ENCODE data around the gene RPS26.
A peak's percentile ranks its signal among the peaks of the same experiment; 100 is the strongest.
"Not testable (repeated sequence)": the region's sequence is repeated elsewhere in the genome, so short reads cannot be mapped to it uniquely, and the experiment has no call there.

Gene RPS26

GRCh38 chr12:56042843-56043242 lies 1.1 kb downstream of the RPS26 start:
- peak overlapping the region; percentile 100 for H3K4me3 ChIP-seq (ENCODE audit: low read length)
- H3K27me3 ChIP-seq (replicated peaks; ENCODE audit: insufficient read depth, low read length) = no peaks in the 10 kb centered on the region
- DNase-seq = no peak
- H3K4me1 ChIP-seq (ENCODE audit: low read length) = peaks cover 3% of the 10 kb centered on the region; the same call in 1 of the 2 replicates
- H4K20me1 ChIP-seq (ENCODE audit: insufficient read depth, low read length) = no peaks in the 10 kb centered on the region
- peaks cover 37% of the 10 kb centered on the region for H3F3A ChIP-seq (ENCODE audit: insufficient read depth, low read length)
- H3K9ac ChIP-seq (ENCODE audit: low read length) = peak overlapping the region; percentile 97
- peaks cover 20% of the 10 kb centered on the region for H3K79me2 ChIP-seq (ENCODE audit: low read length)
- no peaks in the 10 kb centered on the region for H3K9me3 ChIP-seq (replicated peaks; ENCODE audit: insufficient read depth, low read length)
- H3K4me2 ChIP-seq (ENCODE audit: low read depth, low read length) = peak overlapping the region; percentile 90
- TF ChIP-seq EZH2 (optimal IDR thresholded peaks at IDR 0.05; ENCODE audit: low read depth, low read length) (no peak), CTCF (IDR thresholded peaks at IDR 0.05; ENCODE audit: low read length) (no peak), EZH2phosphoT487 (IDR thresholded peaks at IDR 0.05; ENCODE audit: low read length) (no peak)
- H2AFZ ChIP-seq (ENCODE audit: low read length) = no peak overlapping the region
- H3K36me3 ChIP-seq (replicated peaks; ENCODE audit: insufficient read depth, low read length) = peaks cover 4% of the 10 kb centered on the region; the same call in 1 of the 2 replicates
- H3K27ac ChIP-seq (ENCODE audit: low read length) = no peak overlapping the region
- H3K9me2 ChIP-seq (replicated peaks; ENCODE audit: insufficient read depth, low read length) = no peaks in the 10 kb centered on the region

- Histone ChIP-seq H3K4me3 (ENCODE audit: low read length) (no peak overlapping the region), H3K4me2 (ENCODE audit: low read depth, low read length) (no peak overlapping the region), H3K9me3 (replicated peaks; ENCODE audit: insufficient read depth, low read length) (no peaks in the 10 kb centered on the region), H3K27ac (ENCODE audit: low read length) (no peak overlapping the region; the same call in 1 of the 2 replicates), H3K79me2 (ENCODE audit: low read length) (peaks cover 20% of the 10 kb centered on the region), H3K9me2 (replicated peaks; ENCODE audit: insufficient read depth, low read length) (no peaks in the 10 kb centered on the region), H3F3A (ENCODE audit: insufficient read depth, low read length) (peaks cover 36% of the 10 kb centered on the region), H3K27me3 (replicated peaks; ENCODE audit: insufficient read depth, low read length) (no peaks in the 10 kb centered on the region), H2AFZ (ENCODE audit: low read length) (no peak overlapping the region), H4K20me1 (ENCODE audit: insufficient read depth, low read length) (no peaks in the 10 kb centered on the region), H3K36me3 (replicated peaks; ENCODE audit: insufficient read depth, low read length) (peaks cover 4% of the 10 kb centered on the region; the same call in 1 of the 2 replicates), H3K9ac (ENCODE audit: low read length) (no peak overlapping the region), H3K4me1 (ENCODE audit: low read length) (peaks cover 3% of the 10 kb centered on the region; the same call in 1 of the 2 replicates)
- TF ChIP-seq EZH2phosphoT487 (IDR thresholded peaks at IDR 0.05; ENCODE audit: low read length) (no peak), CTCF (IDR thresholded peaks at IDR 0.05; ENCODE audit: low read length) (no peak)
- DNase-seq = no peak
Observed at GRCh38 chr12:56046027-56046780, 4.5 kb downstream of the RPS26 start.

- H3K36me3 ChIP-seq (replicated peaks; ENCODE audit: insufficient read depth, low read length) = no peaks in the 10 kb centered on the region
- no peak for DNase-seq
- H3K4me3 ChIP-seq (ENCODE audit: low read length) = no peak overlapping the region
- H3K9ac ChIP-seq (ENCODE audit: low read length) = no peak overlapping the region
- H3K9me3 ChIP-seq (replicated peaks; ENCODE audit: insufficient read depth, low read length) = no peaks in the 10 kb centered on the region
- no peak overlapping the region for H3K4me2 ChIP-seq (ENCODE audit: low read depth, low read length)
- H3F3A ChIP-seq (ENCODE audit: insufficient read depth, low read length) = no peaks in the 10 kb centered on the region
- H3K4me1 ChIP-seq (ENCODE audit: low read length) = no peaks in the 10 kb centered on the region
- H3K79me2 ChIP-seq (ENCODE audit: low read length) = no peaks in the 10 kb centered on the region
- H3K27ac ChIP-seq (ENCODE audit: low read length) = no peak overlapping the region
- no peak overlapping the region for H2AFZ ChIP-seq (ENCODE audit: low read length)
- H4K20me1 ChIP-seq (ENCODE audit: insufficient read depth, low read length) = no peaks in the 10 kb centered on the region
- TF ChIP-seq EZH2 (optimal IDR thresholded peaks at IDR 0.05; ENCODE audit: low read depth, low read length) (no peak), CTCF (IDR thresholded peaks at IDR 0.05; ENCODE audit: low read length) (no peak), EZH2phosphoT487 (IDR thresholded peaks at IDR 0.05; ENCODE audit: low read length) (no peak)
- no peaks in the 10 kb centered on the region for H3K9me2 ChIP-seq (replicated peaks; ENCODE audit: insufficient read depth, low read length)
- H3K27me3 ChIP-seq (replicated peaks; ENCODE audit: insufficient read depth, low read length) = no peaks in the 10 kb centered on the region
Observed at GRCh38 chr12:56053407-56053893, 11.7 kb downstream of the RPS26 start.

- not testable (repeated sequence) for H3F3A ChIP-seq (ENCODE audit: insufficient read depth, low read length); H3K4me1 ChIP-seq (ENCODE audit: low read length); H3K4me2 ChIP-seq (ENCODE audit: low read depth, low read length); H3K79me2 ChIP-seq (ENCODE audit: low read length); DNase-seq; H3K9me2 ChIP-seq (replicated peaks; ENCODE audit: insufficient read depth, low read length); H3K4me3 ChIP-seq (ENCODE audit: low read length); H3K27ac ChIP-seq (ENCODE audit: low read length); H3K9ac ChIP-seq (ENCODE audit: low read length); H3K27me3 ChIP-seq (replicated peaks; ENCODE audit: insufficient read depth, low read length); H3K9me3 ChIP-seq (replicated peaks; ENCODE audit: insufficient read depth, low read length); H2AFZ ChIP-seq (ENCODE audit: low read length); H3K36me3 ChIP-seq (replicated peaks; ENCODE audit: insufficient read depth, low read length); H4K20me1 ChIP-seq (ENCODE audit: insufficient read depth, low read length)
Observed at GRCh38 chr12:56059964-56060363, 18.2 kb downstream of the RPS26 start.

All from MM.1S (cell line).